Measurements from ENCODE around the gene SNX8. TPM values are rescaled to one million over a fixed set of nuclear protein-coding genes. Genes with fewer than 3 reads are reported as not detected.

SNX8 gene
- total and polyA plus RNA-seq, 2 of the 13 experiments (the other 11 are each of a cell fraction or from before 2014, with no cell fraction given), result 20.6 to 45.2 TPM

DNA sequence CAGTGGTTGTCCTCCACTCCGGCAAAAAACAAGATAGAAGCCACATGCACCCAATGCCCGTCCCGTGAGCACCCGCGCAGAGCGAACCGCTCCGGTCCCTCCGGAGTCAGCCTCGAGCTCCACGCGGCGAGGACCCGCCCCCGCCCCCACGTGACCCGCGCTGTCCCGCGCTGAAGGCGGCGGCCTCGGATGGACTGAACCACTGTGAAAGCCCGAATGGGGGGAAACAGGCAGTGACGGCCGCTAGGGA, 39.6 kb upstream of the SNX8 start (continued):
- TF ChIP-seq, protein P1, sequence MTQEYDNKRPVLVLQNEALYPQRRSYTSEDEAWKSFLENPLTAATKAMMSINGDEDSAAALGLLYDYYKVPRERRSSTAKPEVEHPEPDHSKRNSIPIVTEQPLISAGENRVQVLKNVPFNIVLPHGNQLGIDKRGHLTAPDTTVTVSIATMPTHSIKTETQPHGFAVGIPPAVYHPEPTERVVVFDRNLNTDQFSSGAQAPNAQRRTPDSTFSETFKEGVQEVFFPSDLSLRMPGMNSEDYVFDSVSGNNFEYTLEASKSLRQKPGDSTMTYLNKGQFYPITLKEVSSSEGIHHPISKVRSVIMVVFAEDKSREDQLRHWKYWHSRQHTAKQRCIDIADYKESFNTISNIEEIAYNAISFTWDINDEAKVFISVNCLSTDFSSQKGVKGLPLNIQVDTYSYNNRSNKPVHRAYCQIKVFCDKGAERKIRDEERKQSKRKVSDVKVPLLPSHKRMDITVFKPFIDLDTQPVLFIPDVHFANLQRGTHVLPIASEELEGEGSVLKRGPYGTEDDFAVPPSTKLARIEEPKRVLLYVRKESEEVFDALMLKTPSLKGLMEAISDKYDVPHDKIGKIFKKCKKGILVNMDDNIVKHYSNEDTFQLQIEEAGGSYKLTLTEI (CRISPR knock-in tag; conservative IDR thresholded peaks at IDR 0.05), result no peak
- TF ChIP-seq SALL1 (CRISPR knock-in tag; IDR thresholded peaks at IDR 0.05) (peak; percentile 95), GTF2F1 (IDR thresholded peaks at IDR 0.05; ENCODE audit: low read length) (no peak), MEIS2 (CRISPR knock-in tag; IDR thresholded peaks at IDR 0.05) (peak; percentile 89; the same call in 1 of the 2 replicates), KAT7 (CRISPR knock-in tag; IDR thresholded peaks at IDR 0.05; ENCODE audit: borderline replicate concordance) (no peak; the same call in 1 of the 2 replicates), ZSCAN29 (CRISPR knock-in tag; conservative IDR thresholded peaks at IDR 0.05) (no peak; the same call in 1 of the 2 replicates), KLF15 (CRISPR knock-in tag; IDR thresholded peaks at IDR 0.05; ENCODE audit: borderline replicate concordance) (peak; percentile 93; the same call in 1 of the 2 replicates), SP140L (CRISPR knock-in tag; IDR thresholded peaks at IDR 0.05; ENCODE audit: borderline replicate concordance) (0 out of 2 replicates have a peak, but pooled peaks have one; percentile 48), NFATC3 (CRISPR knock-in tag; IDR thresholded peaks at IDR 0.05) (peak; percentile 89; the same call in 1 of the 2 replicates), ZNF672 (CRISPR knock-in tag; IDR thresholded peaks at IDR 0.05) (no peak), RBM22 (optimal IDR thresholded peaks at IDR 0.05; ENCODE audit: low read length) (no peak), HDAC2 (CRISPR knock-in tag; IDR thresholded peaks at IDR 0.05) (peak; percentile 61), MXI1 (IDR thresholded peaks at IDR 0.05; ENCODE audit: borderline replicate concordance, low read depth, low read length) (peak; percentile 95; the same call in 2 of the 3 replicates), ZNF766 (CRISPR knock-in tag; IDR thresholded peaks at IDR 0.05; ENCODE audit: borderline replicate concordance) (peak; percentile 88)
- TF ChIP-seq, protein P2, sequence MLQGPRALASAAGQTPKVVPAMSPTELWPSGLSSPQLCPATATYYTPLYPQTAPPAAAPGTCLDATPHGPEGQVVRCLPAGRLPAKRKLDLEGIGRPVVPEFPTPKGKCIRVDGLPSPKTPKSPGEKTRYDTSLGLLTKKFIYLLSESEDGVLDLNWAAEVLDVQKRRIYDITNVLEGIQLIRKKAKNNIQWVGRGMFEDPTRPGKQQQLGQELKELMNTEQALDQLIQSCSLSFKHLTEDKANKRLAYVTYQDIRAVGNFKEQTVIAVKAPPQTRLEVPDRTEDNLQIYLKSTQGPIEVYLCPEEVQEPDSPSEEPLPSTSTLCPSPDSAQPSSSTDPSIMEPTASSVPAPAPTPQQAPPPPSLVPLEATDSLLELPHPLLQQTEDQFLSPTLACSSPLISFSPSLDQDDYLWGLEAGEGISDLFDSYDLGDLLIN (CRISPR knock-in tag; IDR thresholded peaks at IDR 0.05; ENCODE audit: borderline replicate concordance), result peak; percentile 95; the same call in 1 of the 2 replicates
- TF ChIP-seq, protein P3, sequence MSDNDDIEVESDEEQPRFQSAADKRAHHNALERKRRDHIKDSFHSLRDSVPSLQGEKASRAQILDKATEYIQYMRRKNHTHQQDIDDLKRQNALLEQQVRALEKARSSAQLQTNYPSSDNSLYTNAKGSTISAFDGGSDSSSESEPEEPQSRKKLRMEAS (IDR thresholded peaks at IDR 0.05), result peak; percentile 100
- TF ChIP-seq, protein P4, sequence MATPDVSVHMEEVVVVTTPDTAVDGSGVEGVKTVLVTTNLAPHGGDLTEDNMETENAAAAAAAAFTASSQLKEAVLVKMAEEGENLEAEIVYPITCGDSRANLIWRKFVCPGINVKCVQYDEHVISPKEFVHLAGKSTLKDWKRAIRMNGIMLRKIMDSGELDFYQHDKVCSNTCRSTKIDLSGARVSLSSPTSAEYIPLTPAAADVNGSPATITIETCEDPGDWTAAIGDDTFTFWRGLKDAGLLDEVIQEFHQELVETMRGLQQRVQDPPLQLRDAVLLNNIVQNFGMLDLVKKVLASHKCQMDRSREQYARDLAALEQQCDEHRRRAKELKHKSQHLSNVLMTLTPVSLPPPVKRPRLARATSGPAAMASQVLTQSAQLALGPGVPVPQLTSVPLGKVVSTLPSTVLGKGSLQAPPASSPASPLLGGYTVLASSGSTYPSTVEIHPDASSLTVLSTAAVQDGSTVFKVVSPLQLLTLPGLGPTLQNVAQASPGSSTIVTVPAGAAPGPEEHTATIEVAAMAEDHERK (CRISPR knock-in tag; IDR thresholded peaks at IDR 0.05; ENCODE audit: low read depth), result no peak
- TF ChIP-seq, protein P5, sequence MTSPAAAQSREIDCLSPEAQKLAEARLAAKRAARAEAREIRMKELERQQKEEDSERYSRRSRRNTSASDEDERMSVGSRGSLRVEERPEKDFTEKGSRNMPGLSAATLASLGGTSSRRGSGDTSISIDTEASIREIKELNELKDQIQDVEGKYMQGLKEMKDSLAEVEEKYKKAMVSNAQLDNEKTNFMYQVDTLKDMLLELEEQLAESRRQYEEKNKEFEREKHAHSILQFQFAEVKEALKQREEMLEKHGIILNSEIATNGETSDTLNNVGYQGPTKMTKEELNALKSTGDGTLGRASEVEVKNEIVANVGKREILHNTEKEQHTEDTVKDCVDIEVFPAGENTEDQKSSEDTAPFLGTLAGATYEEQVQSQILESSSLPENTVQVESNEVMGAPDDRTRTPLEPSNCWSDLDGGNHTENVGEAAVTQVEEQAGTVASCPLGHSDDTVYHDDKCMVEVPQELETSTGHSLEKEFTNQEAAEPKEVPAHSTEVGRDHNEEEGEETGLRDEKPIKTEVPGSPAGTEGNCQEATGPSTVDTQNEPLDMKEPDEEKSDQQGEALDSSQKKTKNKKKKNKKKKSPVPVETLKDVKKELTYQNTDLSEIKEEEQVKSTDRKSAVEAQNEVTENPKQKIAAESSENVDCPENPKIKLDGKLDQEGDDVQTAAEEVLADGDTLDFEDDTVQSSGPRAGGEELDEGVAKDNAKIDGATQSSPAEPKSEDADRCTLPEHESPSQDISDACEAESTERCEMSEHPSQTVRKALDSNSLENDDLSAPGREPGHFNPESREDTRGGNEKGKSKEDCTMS (CRISPR knock-in tag; conservative IDR thresholded peaks at IDR 0.05), result no peak
- TF ChIP-seq, protein P6, sequence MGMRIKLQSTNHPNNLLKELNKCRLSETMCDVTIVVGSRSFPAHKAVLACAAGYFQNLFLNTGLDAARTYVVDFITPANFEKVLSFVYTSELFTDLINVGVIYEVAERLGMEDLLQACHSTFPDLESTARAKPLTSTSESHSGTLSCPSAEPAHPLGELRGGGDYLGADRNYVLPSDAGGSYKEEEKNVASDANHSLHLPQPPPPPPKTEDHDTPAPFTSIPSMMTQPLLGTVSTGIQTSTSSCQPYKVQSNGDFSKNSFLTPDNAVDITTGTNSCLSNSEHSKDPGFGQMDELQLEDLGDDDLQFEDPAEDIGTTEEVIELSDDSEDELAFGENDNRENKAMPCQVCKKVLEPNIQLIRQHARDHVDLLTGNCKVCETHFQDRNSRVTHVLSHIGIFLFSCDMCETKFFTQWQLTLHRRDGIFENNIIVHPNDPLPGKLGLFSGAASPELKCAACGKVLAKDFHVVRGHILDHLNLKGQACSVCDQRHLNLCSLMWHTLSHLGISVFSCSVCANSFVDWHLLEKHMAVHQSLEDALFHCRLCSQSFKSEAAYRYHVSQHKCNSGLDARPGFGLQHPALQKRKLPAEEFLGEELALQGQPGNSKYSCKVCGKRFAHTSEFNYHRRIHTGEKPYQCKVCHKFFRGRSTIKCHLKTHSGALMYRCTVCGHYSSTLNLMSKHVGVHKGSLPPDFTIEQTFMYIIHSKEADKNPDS (CRISPR knock-in tag; IDR thresholded peaks at IDR 0.05), result no peak
- TF ChIP-seq, protein P7, sequence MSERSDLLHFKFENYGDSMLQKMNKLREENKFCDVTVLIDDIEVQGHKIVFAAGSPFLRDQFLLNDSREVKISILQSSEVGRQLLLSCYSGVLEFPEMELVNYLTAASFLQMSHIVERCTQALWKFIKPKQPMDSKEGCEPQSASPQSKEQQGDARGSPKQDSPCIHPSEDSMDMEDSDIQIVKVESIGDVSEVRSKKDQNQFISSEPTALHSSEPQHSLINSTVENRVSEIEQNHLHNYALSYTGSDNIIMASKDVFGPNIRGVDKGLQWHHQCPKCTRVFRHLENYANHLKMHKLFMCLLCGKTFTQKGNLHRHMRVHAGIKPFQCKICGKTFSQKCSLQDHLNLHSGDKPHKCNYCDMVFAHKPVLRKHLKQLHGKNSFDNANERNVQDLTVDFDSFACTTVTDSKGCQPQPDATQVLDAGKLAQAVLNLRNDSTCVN (CRISPR knock-in tag; IDR thresholded peaks at IDR 0.05; ENCODE audit: borderline replicate concordance), result no peak; the same call in 1 of the 2 replicates

All from HepG2 (cell line).